ENCODE data around the gene ZNF469.

- TF ChIP-seq CTCF (IDR thresholded peaks at IDR 0.05) (no peak), POLR2A (IDR thresholded peaks at IDR 0.05) (no peak), EP300 (IDR thresholded peaks at IDR 0.05; ENCODE audit: low read depth) (no peak)
These were observed 28.3 kb upstream of the ZNF469 start for GRCh38 chr16:88354229-88355092.

All from transverse colon (tissue), 3 donors.